SJCRH30 (cell line): ENCODE results near the gene DPT. TPM values are rescaled to one million over a fixed set of nuclear protein-coding genes. Genes with fewer than 3 reads are reported as not detected.

Experiments
- DNase-seq, 2 experiments: peaks; one replicate each; pipeline ENCODE4 v3.0.0-alpha.2; 2015 to 2020
- H3K27ac ChIP-seq: fragments of 250-450 bp; sonication (Bioruptor Pico); 2 replicates; pipeline ENCODE4 v1.5.1; 2020; ENCODE audit warnings: mild to moderate bottlenecking, moderate library complexity
- H3K27me3 ChIP-seq: fragments of 250-450 bp; sonication (Bioruptor Pico); 2 replicates; pipeline ENCODE4 v1.5.1; 2020; ENCODE audit warnings: mild to moderate bottlenecking, moderate library complexity
- H3K36me3 ChIP-seq: fragments of 250-450 bp; sonication (Bioruptor Pico); 2 replicates; pipeline ENCODE4 v1.5.1; 2020; ENCODE audit warnings: mild to moderate bottlenecking, moderate library complexity
- H3K4me1 ChIP-seq: fragments of 250-450 bp; sonication (Bioruptor Pico); 2 replicates; pipeline ENCODE4 v1.5.1; 2020; ENCODE audit warnings: mild to moderate bottlenecking, moderate library complexity
- H3K4me3 ChIP-seq: fragments of 250-450 bp; sonication (Bioruptor Pico); 2 replicates; pipeline ENCODE4 v1.5.1; 2020; ENCODE audit warnings: mild to moderate bottlenecking, moderate library complexity
- H3K9me3 ChIP-seq: fragments of 250-450 bp; sonication (Bioruptor Pico); replicated peaks from 2 replicates; pipeline ENCODE4 v1.5.1; 2020; ENCODE audit warnings: mild to moderate bottlenecking, moderate library complexity
- total RNA-seq: library from RNA; depleted of rRNA; stranded (reverse); fragments of >200 nt; shearing (Covaris generic); gene quantifications from 2 replicates; pipeline ENCODE4 v1.2.3, GENCODE V29; 2014

DPT gene
- total RNA-seq, 1 experiment from 2014 or later = not detected

GRCh38 chr1:168755800-168756418 is 26.9 kb upstream of the DPT start:
- no peaks in the 10 kb centered on the region for H3K36me3 ChIP-seq
- no peaks in the 10 kb centered on the region for H3K9me3 ChIP-seq
- H3K27ac ChIP-seq = no peak overlapping the region
- no peak for DNase-seq
- H3K4me3 ChIP-seq = no peak overlapping the region
- no peaks in the 10 kb centered on the region for H3K27me3 ChIP-seq
- no peaks in the 10 kb centered on the region for H3K4me1 ChIP-seq

GRCh38 chr1:168752171-168752832 is 23.3 kb upstream of the DPT start:
- no peak overlapping the region for H3K27ac ChIP-seq
- no peak for DNase-seq

GRCh38 chr1:168751195-168751650 is 22.2 kb upstream of the DPT start:
- Histone ChIP-seq H3K27ac (no peak overlapping the region), H3K4me1 (no peaks in the 10 kb centered on the region), H3K27me3 (no peaks in the 10 kb centered on the region), H3K9me3 (no peaks in the 10 kb centered on the region), H3K4me3 (no peak overlapping the region), H3K36me3 (no peaks in the 10 kb centered on the region)
- no peak for DNase-seq

More at GRCh38 chr1:168752171-168752832, 23.3 kb upstream of the DPT start:
- no peaks in the 10 kb centered on the region for H3K36me3 ChIP-seq
- H3K9me3 ChIP-seq = no peaks in the 10 kb centered on the region
- H3K4me1 ChIP-seq = no peaks in the 10 kb centered on the region
- H3K27me3 ChIP-seq = no peaks in the 10 kb centered on the region
- no peak overlapping the region for H3K4me3 ChIP-seq

GRCh38 chr1:168742994-168743650 is 14.1 kb upstream of the DPT start:
- DNase-seq = no peak
- Histone ChIP-seq H3K4me3 (no peak overlapping the region), H3K9me3 (no peaks in the 10 kb centered on the region), H3K27me3 (no peaks in the 10 kb centered on the region), H3K27ac (no peak overlapping the region), H3K4me1 (no peaks in the 10 kb centered on the region), H3K36me3 (no peaks in the 10 kb centered on the region)

DNA sequence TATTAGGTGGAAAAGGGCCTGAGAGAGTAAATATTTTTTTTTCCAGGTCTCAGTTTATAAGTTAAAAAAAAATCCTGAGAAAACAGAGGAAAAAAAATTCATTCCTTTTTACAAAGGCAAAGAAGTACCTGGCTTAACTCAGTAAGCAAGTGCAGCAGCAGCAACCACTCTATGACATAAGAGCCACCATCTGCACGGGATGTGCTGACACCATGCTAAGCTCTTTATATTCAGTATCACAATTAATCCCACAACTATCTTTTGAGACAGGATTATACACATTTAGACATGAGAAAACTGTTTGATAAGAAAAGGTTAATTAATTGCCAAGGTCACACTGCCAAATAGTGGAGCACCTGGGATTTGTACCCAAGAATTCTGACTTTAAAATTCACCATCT is 13.4 kb upstream of the DPT start:
- no peak for DNase-seq
- Histone ChIP-seq H3K27me3 (no peaks in the 10 kb centered on the region), H3K27ac (no peak overlapping the region), H3K9me3 (no peaks in the 10 kb centered on the region), H3K4me3 (no peak overlapping the region), H3K4me1 (no peaks in the 10 kb centered on the region), H3K36me3 (no peaks in the 10 kb centered on the region)

DNA sequence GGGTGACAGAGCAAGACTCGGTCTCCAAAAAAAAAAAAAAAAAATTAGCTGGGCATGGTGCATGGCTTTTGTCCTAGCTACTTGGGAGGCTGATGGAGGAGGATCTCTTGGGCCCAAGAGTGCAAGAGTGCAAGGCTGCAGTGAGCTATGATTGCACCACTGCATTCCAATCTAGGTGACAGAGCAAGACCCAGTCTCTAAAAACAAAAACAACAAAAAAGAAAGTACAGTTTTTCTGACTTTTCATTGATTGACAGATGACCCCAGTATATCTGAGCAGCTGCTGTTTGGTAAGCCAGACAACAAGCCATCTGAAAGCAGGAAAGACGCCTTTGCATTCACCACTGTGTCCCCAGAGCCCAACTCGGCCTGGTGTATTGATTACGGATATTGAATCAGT is 10.9 kb upstream of the DPT start:
- no peaks in the 10 kb centered on the region for H3K4me1 ChIP-seq
- no peak for DNase-seq
- H3K9me3 ChIP-seq = no peaks in the 10 kb centered on the region
- no peaks in the 10 kb centered on the region for H3K27me3 ChIP-seq
- no peaks in the 10 kb centered on the region for H3K36me3 ChIP-seq
- no peak overlapping the region for H3K27ac ChIP-seq
- H3K4me3 ChIP-seq = no peak overlapping the region

DNA sequence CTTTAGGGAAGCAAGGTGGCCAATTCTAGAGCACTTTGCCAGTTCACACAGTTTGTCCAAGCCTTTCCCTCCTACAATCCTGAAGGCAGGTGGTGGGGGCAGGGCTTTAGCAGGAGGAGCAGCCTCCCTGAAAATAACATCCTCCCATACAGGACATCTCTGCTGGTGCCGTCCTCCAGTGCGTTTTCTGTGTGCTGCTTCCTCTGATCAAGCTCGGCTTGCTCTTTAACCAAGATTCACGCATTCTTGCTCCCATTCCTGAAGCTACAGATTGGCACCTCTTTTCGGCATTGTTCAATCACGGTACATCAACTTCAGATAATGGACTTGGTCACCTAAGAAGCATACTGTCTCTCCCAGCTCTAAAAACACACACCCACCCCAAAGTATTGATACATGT is 7.5 kb upstream of the DPT start:
- Histone ChIP-seq H3K27me3 (no peaks in the 10 kb centered on the region), H3K36me3 (no peaks in the 10 kb centered on the region), H3K4me3 (no peak overlapping the region), H3K9me3 (no peaks in the 10 kb centered on the region), H3K4me1 (no peaks in the 10 kb centered on the region), H3K27ac (no peak overlapping the region)
- DNase-seq = no peak

DNA sequence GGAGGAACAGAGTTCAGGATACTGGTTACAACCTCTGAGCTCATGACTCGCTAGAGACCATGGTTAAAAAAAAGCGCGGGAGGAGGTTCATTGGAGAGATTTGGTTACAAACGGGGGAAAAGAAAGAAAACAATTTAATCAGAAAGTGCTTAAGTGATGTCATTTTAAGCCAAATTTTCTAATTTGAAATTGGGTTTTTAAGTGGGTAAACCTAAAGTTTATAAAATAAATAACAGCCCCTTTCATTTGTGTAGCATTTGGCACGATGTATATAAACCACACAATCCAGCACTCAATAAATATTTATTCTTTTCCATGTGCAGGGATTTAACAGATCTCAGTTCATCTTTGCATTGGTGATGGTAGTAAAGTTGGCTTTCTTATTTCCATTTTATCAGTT is 7.0 kb upstream of the DPT start:
- H3K27ac ChIP-seq = no peak overlapping the region
- DNase-seq = no peak
- no peaks in the 10 kb centered on the region for H3K4me1 ChIP-seq
- H3K36me3 ChIP-seq = no peaks in the 10 kb centered on the region
- no peaks in the 10 kb centered on the region for H3K27me3 ChIP-seq
- H3K4me3 ChIP-seq = no peak overlapping the region
- no peaks in the 10 kb centered on the region for H3K9me3 ChIP-seq

DNA sequence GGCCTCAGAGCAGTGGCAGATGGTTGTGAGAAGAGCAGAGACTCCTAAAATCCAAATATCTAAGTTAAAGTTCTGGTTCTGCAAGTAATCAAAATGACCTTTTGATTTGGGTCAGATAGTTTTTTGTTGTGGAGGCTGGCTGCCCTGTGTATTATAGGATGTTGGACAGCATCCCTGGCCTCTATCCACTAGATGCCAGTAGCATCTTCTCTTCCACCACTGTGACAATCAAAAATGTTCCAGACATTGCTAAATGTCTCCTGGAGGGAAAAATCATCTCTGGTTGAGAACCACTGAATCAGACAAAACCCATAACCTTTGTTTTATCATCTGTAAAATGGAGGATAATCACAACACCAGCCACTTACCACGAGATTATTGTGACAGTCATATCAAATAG is 5.9 kb upstream of the DPT start:
- Histone ChIP-seq H3K27me3 (no peaks in the 10 kb centered on the region), H3K9me3 (no peaks in the 10 kb centered on the region), H3K36me3 (no peaks in the 10 kb centered on the region), H3K4me1 (no peaks in the 10 kb centered on the region), H3K27ac (no peak overlapping the region), H3K4me3 (no peak overlapping the region)
- DNase-seq = no peak

- Histone ChIP-seq H3K4me3 (no peak overlapping the region), H3K27me3 (no peaks in the 10 kb centered on the region), H3K9me3 (no peaks in the 10 kb centered on the region)
Observed at GRCh38 chr1:168734271-168734670, 5.3 kb upstream of the DPT start.

DNA sequence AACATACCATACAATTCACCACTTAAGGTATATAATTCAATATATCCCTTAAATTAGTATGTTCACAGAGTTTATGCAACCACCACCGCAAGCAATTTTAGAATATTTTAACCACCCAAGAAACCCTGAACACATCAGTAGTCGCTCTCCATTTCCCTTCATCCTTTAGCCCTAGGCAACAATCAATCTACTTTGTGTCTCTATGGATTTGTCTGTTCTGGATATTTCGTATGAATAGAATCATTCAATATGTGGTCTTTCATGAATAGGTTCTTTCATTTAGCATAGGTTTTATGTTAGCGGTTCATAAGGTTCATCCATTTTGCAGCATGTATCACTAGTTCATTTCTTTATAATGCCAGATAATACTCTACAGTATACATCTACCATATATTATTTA is 4.2 kb upstream of the DPT start:
- no peak overlapping the region for H3K4me3 ChIP-seq
- DNase-seq = no peak
- no peaks in the 10 kb centered on the region for H3K9me3 ChIP-seq
- no peaks in the 10 kb centered on the region for H3K4me1 ChIP-seq
- no peaks in the 10 kb centered on the region for H3K36me3 ChIP-seq
- no peak overlapping the region for H3K27ac ChIP-seq
- no peaks in the 10 kb centered on the region for H3K27me3 ChIP-seq

More at GRCh38 chr1:168734271-168734670, 5.3 kb upstream of the DPT start:
- Histone ChIP-seq H3K4me1 (no peaks in the 10 kb centered on the region), H3K27ac (no peak overlapping the region), H3K36me3 (no peaks in the 10 kb centered on the region)
- DNase-seq = no peak

- Histone ChIP-seq H3K27ac (no peak overlapping the region), H3K9me3 (no peaks in the 10 kb centered on the region), H3K4me1 (no peaks in the 10 kb centered on the region), H3K36me3 (no peaks in the 10 kb centered on the region), H3K4me3 (no peak overlapping the region), H3K27me3 (no peaks in the 10 kb centered on the region)
- no peak for DNase-seq
Observed at GRCh38 chr1:168732736-168733135, 3.7 kb upstream of the DPT start.

DNA sequence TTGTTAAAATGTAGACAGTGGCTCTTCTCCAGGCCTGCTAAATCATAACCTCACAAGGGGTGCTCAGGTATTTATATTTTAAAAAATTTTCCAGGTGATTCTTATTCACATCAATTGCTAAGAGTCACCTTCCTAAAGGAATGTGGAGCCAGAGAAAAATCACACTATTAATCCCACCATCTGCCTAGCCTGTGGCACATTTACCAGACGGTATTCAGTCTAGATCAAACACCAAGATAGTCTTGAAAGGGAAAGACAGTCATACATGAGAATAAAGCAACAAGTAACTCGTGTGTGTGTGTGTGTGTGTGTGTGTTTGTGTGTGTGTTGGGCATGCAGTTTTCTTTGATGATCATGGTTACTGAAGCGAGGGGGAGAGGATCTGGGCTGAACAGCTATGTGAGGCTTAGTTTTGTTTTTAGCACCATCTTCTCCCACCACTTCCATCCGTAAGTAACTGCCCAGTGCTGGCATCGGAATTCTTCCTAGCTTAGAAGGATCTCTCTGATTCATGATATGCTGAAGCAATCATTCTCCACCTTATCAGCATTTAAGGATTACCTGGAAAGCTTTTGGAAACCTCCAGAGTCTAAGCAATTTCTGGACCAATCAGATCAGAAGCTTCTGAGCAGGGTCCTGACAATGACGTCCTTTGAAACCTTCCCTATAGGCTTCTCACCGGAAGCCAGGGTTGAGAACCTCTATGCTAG is 2.4 kb upstream of the DPT start:
- no peaks in the 10 kb centered on the region for H3K4me1 ChIP-seq
- DNase-seq = no peak
- no peaks in the 10 kb centered on the region for H3K9me3 ChIP-seq
- H3K4me3 ChIP-seq = no peak overlapping the region
- no peaks in the 10 kb centered on the region for H3K27me3 ChIP-seq
- no peaks in the 10 kb centered on the region for H3K36me3 ChIP-seq
- no peak overlapping the region for H3K27ac ChIP-seq

DNA sequence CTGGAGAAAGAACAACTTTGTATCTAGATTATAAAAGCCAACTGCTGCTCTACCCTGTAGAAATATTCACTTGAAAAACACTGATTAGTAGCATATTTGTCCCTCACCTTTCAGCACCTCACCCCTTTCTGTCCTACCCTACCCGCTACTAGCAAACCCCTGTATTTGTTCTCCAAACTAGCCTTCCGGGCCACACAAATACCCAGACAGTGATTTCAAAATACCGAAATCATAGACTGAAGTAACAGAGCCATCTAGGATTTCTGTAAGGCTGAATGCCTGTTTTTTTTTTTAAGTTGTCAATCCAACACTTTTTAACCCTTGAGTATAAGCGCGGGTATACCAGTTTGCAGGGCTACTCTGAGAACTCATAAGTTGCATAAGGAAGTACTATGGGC is 398 bp upstream of the DPT start:
- H3K36me3 ChIP-seq = no peaks in the 10 kb centered on the region
- H3K27ac ChIP-seq = no peak overlapping the region
- H3K9me3 ChIP-seq = no peaks in the 10 kb centered on the region
- no peak overlapping the region for H3K4me3 ChIP-seq
- no peak for DNase-seq
- no peaks in the 10 kb centered on the region for H3K27me3 ChIP-seq
- no peaks in the 10 kb centered on the region for H3K4me1 ChIP-seq

DNA sequence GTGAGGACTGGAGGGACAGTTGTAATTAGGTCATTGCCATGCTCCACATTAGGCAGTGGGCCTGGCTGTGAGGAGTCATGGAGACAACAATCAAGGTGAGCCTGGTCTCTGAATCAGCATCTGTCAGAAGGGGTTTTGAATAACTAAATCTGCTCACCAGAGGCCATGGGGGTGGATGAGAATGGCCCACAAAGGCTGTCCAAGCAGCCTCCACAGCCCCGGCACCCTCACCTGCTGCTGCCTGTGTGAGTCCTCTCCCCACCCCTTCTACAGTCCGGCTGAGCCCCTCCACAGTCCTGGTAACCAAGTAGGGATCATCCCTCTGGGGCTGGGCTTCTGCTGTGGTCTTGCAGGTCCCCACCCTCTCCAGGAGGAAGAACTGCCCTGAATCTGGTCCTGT is 2.3 kb downstream of the DPT start:
- no peaks in the 10 kb centered on the region for H3K27me3 ChIP-seq
- H3K27ac ChIP-seq = no peak overlapping the region
- DNase-seq = no peak
- H3K9me3 ChIP-seq = no peaks in the 10 kb centered on the region
- no peaks in the 10 kb centered on the region for H3K36me3 ChIP-seq
- no peak overlapping the region for H3K4me3 ChIP-seq
- no peaks in the 10 kb centered on the region for H3K4me1 ChIP-seq
